Endothelial cell of umbilical vein (primary cell): ENCODE measurements around the gene ATG101. TPM values are rescaled to one million over a fixed set of nuclear protein-coding genes. Genes with fewer than 3 reads are reported as not detected.
"Not testable (repeated sequence)": the region's sequence is repeated elsewhere in the genome, so short reads cannot be mapped to it uniquely, and the experiment has no call there.

Experiments used
- BruUV-seq: library from RNA; stranded (reverse); fragments of 400-500 nt; replicated peaks from 2 replicates; lab custom pipeline; 2021; lab: Mats Ljungman, UMichigan
- CTCF ChIA-PET: fragments of 300-600, 350-600 bp; sonication (Branson Sonifier 250); formaldehyde crosslinking; loops from one replicate; lab custom pipeline; 2021; ENCODE audit warnings: antibody characterized with exemption, inconsistent platforms; lab: Charles Lee
- POLR2A ChIA-PET: fragments of 300-600, 350-600 bp; sonication (Branson Sonifier 250); formaldehyde crosslinking; loops from one replicate; lab custom pipeline; 2021; ENCODE audit warnings: antibody characterized with exemption, inconsistent platforms; lab: Charles Lee
- DNase-seq: peaks from one replicate; pipeline ENCODE4 v3.0.0-alpha.2; 2011; ENCODE audit warnings: low read depth, low spot score
- FAIRE-seq: peaks from 2 replicates; lab custom pipeline; 2011; peaks lifted over from hg19 to GRCh38; lab: Jason Lieb, UNC
- H2AFZ ChIP-seq: 2 replicates; pipeline ENCODE4 v1.6.0; 2012; ENCODE audit warnings: low read depth, low read length, control low read depth, inconsistent platforms
- H3K27ac ChIP-seq: 2 replicates; pipeline ENCODE4 v1.5.1; 2011; ENCODE audit warnings: low read depth, mild to moderate bottlenecking, control low read depth, low read length, moderate library complexity; ENCODE audit not compliant: insufficient read depth
- H3K27me3 ChIP-seq, 2 experiments: 2 replicates each; pipeline versions ENCODE4 v1.6.0 to v1.6.1; 2011; ENCODE audit warnings: low read length in 2 of 2, mixed read lengths in 1 of 2; ENCODE audit not compliant: control insufficient read depth in 2 of 2, insufficient read depth in 2 of 2
- H3K36me3 ChIP-seq, 2 experiments: 2 replicates in 1 of 2; 3 replicates in 1 of 2; pipeline ENCODE4 v1.5.1; 2011; ENCODE audit warnings: low read length in 2 of 2, mild to moderate bottlenecking in 1 of 2, moderate library complexity in 1 of 2; ENCODE audit not compliant: control insufficient read depth in 2 of 2, insufficient read depth in 2 of 2; ENCODE audit errors: extremely low read depth in 1 of 2
- H3K4me1 ChIP-seq: 3 replicates; pipeline ENCODE4 v1.5.1; 2011; ENCODE audit warnings: mild to moderate bottlenecking, low read length; ENCODE audit not compliant: control insufficient read depth, insufficient read depth; ENCODE audit errors: extremely low read depth
- H3K4me2 ChIP-seq: 2 replicates; pipeline ENCODE4 v1.6.1; 2011; ENCODE audit warnings: low read length, control low read depth, mixed read lengths; ENCODE audit not compliant: insufficient read depth
- H3K4me3 ChIP-seq, 3 experiments: fragments of 200-600 bp in 1 of 3; sonication (generic), shearing (Covaris generic) in 1 of 3; replicated peaks in 1 of 3; 2 replicates each; pipeline ENCODE4 v1.5.1; 2011 to 2016; ENCODE audit warnings: control low read depth in 3 of 3, low read length in 3 of 3, mild to moderate bottlenecking in 2 of 3, inconsistent platforms in 1 of 3, low read depth in 1 of 3, moderate library complexity in 1 of 3; ENCODE audit not compliant: insufficient read depth in 1 of 3
- H3K79me2 ChIP-seq: 2 replicates; pipeline ENCODE4 v1.6.0; 2012; ENCODE audit warnings: low read length, inconsistent platforms; ENCODE audit not compliant: control insufficient read depth, insufficient read depth
- H3K9ac ChIP-seq: replicated peaks from 2 replicates; pipeline ENCODE3; 2011; ENCODE audit warnings: low read length, control low read depth; ENCODE audit not compliant: insufficient read depth; ENCODE audit errors: extremely low read depth
- H3K9me1 ChIP-seq: replicated peaks from 3 replicates; pipeline ENCODE4 v1.6.0; 2011; ENCODE audit warnings: mild to moderate bottlenecking, low read length; ENCODE audit not compliant: control insufficient read depth, insufficient read depth; ENCODE audit errors: extremely low read depth
- H3K9me3 ChIP-seq: replicated peaks from 2 replicates; pipeline ENCODE4 v1.5.1; 2012; ENCODE audit warnings: low read length, inconsistent platforms; ENCODE audit not compliant: control insufficient read depth, insufficient read depth
- H4K20me1 ChIP-seq: replicated peaks from 2 replicates; pipeline ENCODE3; 2011; ENCODE audit warnings: mild to moderate bottlenecking, low read length; ENCODE audit not compliant: control insufficient read depth, insufficient read depth; ENCODE audit errors: extremely low read depth
- dilution Hi-C: fragments of 300-500 bp; cut with MboI; formaldehyde crosslinking; loops from one replicate; pipeline ENCODE4 v1.15.0; 2019; ENCODE audit warnings: low sequenced_read_pairs; ENCODE audit not compliant: extremely low pct_ligation_motif_present
- intact Hi-C: fragments of 100-400 bp; cut with micrococcal nuclease; formaldehyde crosslinking; loops from one replicate; pipeline ENCODE4 v1.10.0; 2022
- polyA plus RNA-seq, 4 experiments: library from polyadenylated mRNA; depleted of rRNA in 3 of 4; stranded (reverse) in 3 of 4; unstranded in 1 of 4; fragments of >200 nt; gene quantifications; 2 replicates each; pipeline versions ENCODE4 v1.2.1 to v1.2.3, GENCODE V29; 2011 to 2012; ENCODE audit warnings: missing spikeins in 1 of 4
- total RNA-seq: library from RNA; stranded (reverse); gene quantifications from 2 replicates; pipeline ENCODE4 v1.2.3, GENCODE V29; 2021

The ATG101 gene
- total and polyA plus RNA-seq, 2 donors (not counting 3 experiments of a cell fraction or from before 2014, with no cell fraction given): 41.6 to 78.4 TPM

GRCh38 chr12:52116222-52117125, 46.7 kb downstream of the ATG101 start:
- FAIRE-seq, BruUV-seq, H3K79me2 ChIP-seq, POLR2A ChIA-PET, H3K27ac ChIP-seq, H4K20me1 ChIP-seq, H3K27me3 ChIP-seq, H3K4me3 ChIP-seq, intact Hi-C loops, dilution Hi-C loops, DNase-seq, H3K4me2 ChIP-seq, H2AFZ ChIP-seq, H3K9me1 ChIP-seq, H3K9me3 ChIP-seq, H3K36me3 ChIP-seq, H3K9ac ChIP-seq, H3K4me1 ChIP-seq: not testable (repeated sequence)
- CTCF ChIA-PET: interaction anchor here (5.1 kb wide), 1 partner anchor 90 kb away, joined by 99 read pairs; no protein-coding TSS in a partner anchor

- dilution Hi-C loops, H3K4me2 ChIP-seq, H3K36me3 ChIP-seq, H3K27ac ChIP-seq, H3K9me3 ChIP-seq, H3K4me1 ChIP-seq, FAIRE-seq, H3K4me3 ChIP-seq, BruUV-seq, H2AFZ ChIP-seq, H3K27me3 ChIP-seq, intact Hi-C loops, H3K9ac ChIP-seq, H4K20me1 ChIP-seq, H3K79me2 ChIP-seq, H3K9me1 ChIP-seq, DNase-seq: not testable (repeated sequence)
- ChIA-PET CTCF (interaction anchor here (1.0 to 5.1 kb wide), 5 partner anchors 10 to 114 kb away, joined by 3 to 99 read pairs (median 4); no protein-coding TSS in a partner anchor), POLR2A (interaction anchor here (0.6 to 0.9 kb wide), 2 partner anchors 87 to 111 kb away, joined by 3 read pairs; partner anchors contain the start of gene TAMALIN)
Measured at GRCh38 chr12:52117806-52118475, 48.2 kb downstream of the ATG101 start.
